Upper lobe of left lung (tissue), 6 donors: ENCODE data around the gene MGST1. TPM values are rescaled to one million over a fixed set of nuclear protein-coding genes. Genes with fewer than 3 reads are reported as not detected.

Source experiments
- ATAC-seq, 2 donors: fragments of 200-7000 bp; cut with Tn5 transposase; one replicate each; pipeline ENCODE4 v1.9.1; 2022; ENCODE audit warnings: mild to moderate bottlenecking in 2 of 2, moderate library complexity in 2 of 2; ENCODE audit not compliant: low FRiP score in 2 of 2
- DNase-seq, 2 donors: peaks; one replicate each; pipeline ENCODE4 v3.0.0-alpha.2; 2019 to 2020
- H3K27ac ChIP-seq, 4 donors: fragments of 200-600 bp; sonication (generic); one replicate each; pipeline ENCODE4 v1.5.1; 2016 to 2019
- H3K27me3 ChIP-seq, 4 donors: fragments of 200-600 bp; sonication (generic); one replicate each; pipeline ENCODE4 v1.5.1; 2017 to 2019
- H3K36me3 ChIP-seq, 4 donors: fragments of 200-600 bp; sonication (generic); one replicate each; pipeline ENCODE4 v1.5.1; 2016 to 2019
- H3K4me1 ChIP-seq, 4 donors: fragments of 200-600 bp; sonication (generic); one replicate each; pipeline ENCODE4 v1.5.1; 2018 to 2019
- H3K4me3 ChIP-seq, 4 donors: fragments of 200-600 bp; sonication (generic); one replicate each; pipeline ENCODE4 v1.5.1; 2017 to 2019; ENCODE audit warnings: mild to moderate bottlenecking in 2 of 4, moderate library complexity in 1 of 4
- H3K9me3 ChIP-seq, 4 donors: fragments of 200-600 bp; sonication (generic); one replicate each; pipeline ENCODE4 v1.5.1; 2018 to 2019
- CTCF ChIP-seq, 6 experiments: fragments of 450-650 bp in 4 of 6; fragments of 200-600 bp in 2 of 6; sonication (generic) in 2 of 6; IDR thresholded peaks; one replicate each; pipeline ENCODE4 v1.5.1; 2016 to 2019; ENCODE audit warnings: antibody characterized with exemption in 6 of 6
- EP300 ChIP-seq, 4 donors: sonication (generic); formaldehyde crosslinking; IDR thresholded peaks; one replicate each; pipeline ENCODE4 v1.5.1; 2017; ENCODE audit warnings: antibody characterized with exemption in 4 of 4, control low read depth in 2 of 4
- POLR2A ChIP-seq, 4 donors: fragments of 450-650 bp; IDR thresholded peaks; one replicate each; pipeline ENCODE4 v1.5.1; 2016 to 2017; ENCODE audit warnings: antibody characterized with exemption in 4 of 4, mild to moderate bottlenecking in 2 of 4
- POLR2AphosphoS5 ChIP-seq, 2 donors: sonication (generic); formaldehyde crosslinking; IDR thresholded peaks; one replicate each; pipeline ENCODE4 v1.5.1; 2017; ENCODE audit warnings: antibody characterized with exemption in 2 of 2
- WGBS, 2 donors: methylation state at CpG; one replicate each; pipeline ENCODE4 v1.1.5; 2017 to 2018; 5-methylcytosine and 5-hydroxymethylcytosine counted together
- total RNA-seq, 6 donors: library from RNA; depleted of rRNA in 4 of 6; stranded (reverse); fragments of >200 nt in 4 of 6; gene quantifications; one replicate each; pipeline versions ENCODE4 v1.1.0 to v1.2.1, GENCODE V29; 2016 to 2021
- donor health status: DM: no; HTN: no; CAD: no; lungs with moderate emphysema.
- donor health status: DM: no; HTN: yes; CAD: no; lungs with severe emphysema.

MGST1 gene, protein sequence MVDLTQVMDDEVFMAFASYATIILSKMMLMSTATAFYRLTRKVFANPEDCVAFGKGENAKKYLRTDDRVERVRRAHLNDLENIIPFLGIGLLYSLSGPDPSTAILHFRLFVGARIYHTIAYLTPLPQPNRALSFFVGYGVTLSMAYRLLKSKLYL
- total RNA-seq = 100 to 1,000 TPM; 195 to 566 (median 253) TPM

- DNase-seq (peak; percentile 89 to 94), ATAC-seq (peak; percentile 88 to 95)
- Histone ChIP-seq H3K36me3 (no peaks in the 10 kb centered on the region), H3K4me3 (peak within 1 kb of the TSS; percentile 10 to 56 (median 49)), H3K27ac (peak within 1 kb of the TSS; percentile 70 to 88 (median 82)), H3K4me1 (peaks cover 0 to 21% (median 9%) of the 10 kb centered on the region in 4 donors), H3K27me3 (no peaks in the 10 kb centered on the region), H3K9me3 (no peaks in the 10 kb centered on the region)
- WGBS, 2 donors = 2 to 5% methylated on average over 15 to 31 of the region's 31 CpGs
- peak; percentile 59 to 86 for TF ChIP-seq POLR2AphosphoS5 (IDR thresholded peaks at IDR 0.05)
- TF ChIP-seq CTCF (IDR thresholded peaks at IDR 0.05) = no peak
- TF ChIP-seq EP300 (IDR thresholded peaks at IDR 0.05) = no peak
- TF ChIP-seq POLR2A (IDR thresholded peaks at IDR 0.05) = peak in 3 of 4 donors; percentile 60 to 93 (median 71)
Observed at GRCh38 chr12:16347391-16348298, at the start of gene MGST1. TSS of gene MGST1 (plus strand) at chr12:16347645. CDS start at chr12:16354253, 6,608 bp downstream.

- Histone ChIP-seq H3K27ac (no peak overlapping the region), H3K36me3 (no peaks in the 10 kb centered on the region), H3K4me1 (no peaks in the 10 kb centered on the region), H3K4me3 (no peak overlapping the region), H3K27me3 (no peaks in the 10 kb centered on the region), H3K9me3 (no peaks in the 10 kb centered on the region)
- DNase-seq (no peak), ATAC-seq (peak in 1 of 2 donors; percentile 23)
- TF ChIP-seq POLR2A (IDR thresholded peaks at IDR 0.05) = no peak
- no peak for TF ChIP-seq CTCF (IDR thresholded peaks at IDR 0.05)
- no peak for TF ChIP-seq POLR2AphosphoS5 (IDR thresholded peaks at IDR 0.05)
- no peak for TF ChIP-seq EP300 (IDR thresholded peaks at IDR 0.05)
- 68 to 72% methylated on average over 2 of the region's 2 CpGs for WGBS, 2 donors
Observed at GRCh38 chr12:16299403-16299802, 48.0 kb upstream of the MGST1 start.

DNA sequence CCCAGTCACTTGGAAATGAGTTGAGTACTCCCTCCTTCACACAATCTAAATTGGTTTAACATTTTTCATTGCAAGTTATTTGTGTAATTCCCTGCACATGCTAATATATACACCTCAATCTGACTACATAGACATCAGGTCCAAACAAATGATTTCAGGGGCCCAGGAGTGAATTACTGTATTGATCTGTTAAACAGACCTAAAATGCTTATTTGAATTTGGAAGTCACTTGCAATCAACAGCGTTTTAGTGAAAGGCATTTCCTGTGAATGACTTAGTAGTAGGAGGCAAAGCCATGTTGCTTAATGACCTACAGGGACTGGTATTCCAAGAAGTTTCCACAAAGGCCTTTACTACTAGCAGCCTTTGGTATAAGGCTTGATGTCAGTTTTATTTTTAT, 47.3 kb upstream of the MGST1 start:
- no peaks in the 10 kb centered on the region for H3K27me3 ChIP-seq
- no peak overlapping the region for H3K27ac ChIP-seq
- WGBS, 2 donors = 14 to 17% methylated on average over 1 of the region's 1 CpG
- no peaks in the 10 kb centered on the region for H3K36me3 ChIP-seq
- H3K4me3 ChIP-seq = no peak overlapping the region
- no peaks in the 10 kb centered on the region for H3K9me3 ChIP-seq
- ATAC-seq = no peak
- TF ChIP-seq CTCF (IDR thresholded peaks at IDR 0.05) (no peak), POLR2AphosphoS5 (IDR thresholded peaks at IDR 0.05) (no peak), EP300 (IDR thresholded peaks at IDR 0.05) (no peak), POLR2A (IDR thresholded peaks at IDR 0.05) (no peak)
- no peak for DNase-seq
- H3K4me1 ChIP-seq = no peaks in the 10 kb centered on the region

DNA sequence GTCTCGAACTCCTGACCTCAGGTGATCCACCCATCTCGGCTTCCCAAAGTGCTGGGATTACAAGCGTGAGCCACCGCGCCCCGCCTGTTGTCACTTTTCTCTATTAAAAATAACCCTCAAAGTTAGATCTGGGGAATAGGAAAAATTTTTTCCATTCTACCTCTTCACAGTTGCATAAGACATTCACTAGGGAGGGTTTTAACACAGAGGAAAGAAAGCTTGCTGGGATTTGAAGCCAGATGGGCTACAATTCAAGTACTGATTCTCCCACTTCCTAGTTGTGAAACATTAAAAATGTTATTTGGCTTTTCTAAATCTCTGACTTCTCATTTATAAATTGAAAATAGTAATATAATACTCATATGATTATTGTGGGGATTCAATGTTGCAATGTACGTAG, 46.7 kb upstream of the MGST1 start:
- WGBS, 2 donors = 91 to 92% methylated on average over 7 of the region's 7 CpGs
- no peak overlapping the region for H3K4me3 ChIP-seq
- no peak overlapping the region for H3K27ac ChIP-seq
- no peaks in the 10 kb centered on the region for H3K36me3 ChIP-seq
- H3K4me1 ChIP-seq = no peaks in the 10 kb centered on the region
- H3K9me3 ChIP-seq = no peaks in the 10 kb centered on the region
- no peak for TF ChIP-seq EP300 (IDR thresholded peaks at IDR 0.05)
- no peak for TF ChIP-seq POLR2A (IDR thresholded peaks at IDR 0.05)
- no peak for TF ChIP-seq CTCF (IDR thresholded peaks at IDR 0.05)
- TF ChIP-seq POLR2AphosphoS5 (IDR thresholded peaks at IDR 0.05) = no peak
- DNase-seq = peak in 1 of 2 donors; percentile 20
- peak in 1 of 2 donors; percentile 87 for ATAC-seq
- no peaks in the 10 kb centered on the region for H3K27me3 ChIP-seq
